Measurements from ENCODE around the gene RRP8.

RRP8 gene

GRCh38 chr11:6622261-6623171 is 19.1 kb upstream of the RRP8 start:
- no peak overlapping the region for H3K4me3 ChIP-seq (ENCODE audit: low read depth in 1 of 2, low read length in 2 of 2)
- H3K4me1 ChIP-seq (ENCODE audit: control insufficient read depth in 1 of 2, insufficient read depth in 2 of 2, low read length in 2 of 2) = peaks cover 12 to 15% of the 10 kb centered on the region in 2 donors
- no peaks in the 10 kb centered on the region for H3K9me3 ChIP-seq (ENCODE audit: control insufficient read depth in 1 of 2, low read length in 2 of 2)
- no peak overlapping the region for H3K27ac ChIP-seq (ENCODE audit: low read length)
- no peaks in the 10 kb centered on the region for H3K27me3 ChIP-seq (ENCODE audit: low read depth, low read length)
- peaks cover 32 to 54% of the 10 kb centered on the region in 2 donors for H3K36me3 ChIP-seq (ENCODE audit: control insufficient read depth in 1 of 2, insufficient read depth in 2 of 2, low read length in 2 of 2)

GRCh38 chr11:6621711-6622211 is 18.3 kb upstream of the RRP8 start:
- no peak overlapping the region for H3K4me3 ChIP-seq (ENCODE audit: low read depth in 1 of 2, low read length in 2 of 2)
- peaks cover 17% of the 10 kb centered on the region in 2 donors for H3K4me1 ChIP-seq (ENCODE audit: control insufficient read depth in 1 of 2, insufficient read depth in 2 of 2, low read length in 2 of 2)
- H3K9me3 ChIP-seq (ENCODE audit: control insufficient read depth in 1 of 2, low read length in 2 of 2) = no peaks in the 10 kb centered on the region
- peaks cover 29 to 52% of the 10 kb centered on the region in 2 donors for H3K36me3 ChIP-seq (ENCODE audit: control insufficient read depth in 1 of 2, insufficient read depth in 2 of 2, low read length in 2 of 2)
- no peak overlapping the region for H3K27ac ChIP-seq (ENCODE audit: low read length)
- H3K27me3 ChIP-seq (ENCODE audit: low read depth, low read length) = no peaks in the 10 kb centered on the region

GRCh38 chr11:6620636-6621035 is 17.2 kb upstream of the RRP8 start:
- Histone ChIP-seq H3K27me3 (ENCODE audit: low read depth, low read length) (no peaks in the 10 kb centered on the region), H3K4me1 (ENCODE audit: control insufficient read depth in 1 of 2, insufficient read depth in 2 of 2, low read length in 2 of 2) (peaks cover 17% of the 10 kb centered on the region in 2 donors), H3K4me3 (ENCODE audit: low read depth in 1 of 2, low read length in 2 of 2) (no peak overlapping the region), H3K9me3 (ENCODE audit: control insufficient read depth in 1 of 2, low read length in 2 of 2) (no peaks in the 10 kb centered on the region), H3K27ac (ENCODE audit: low read length) (no peak overlapping the region), H3K36me3 (ENCODE audit: control insufficient read depth in 1 of 2, insufficient read depth in 2 of 2, low read length in 2 of 2) (peaks cover 27 to 51% of the 10 kb centered on the region in 2 donors)

- Histone ChIP-seq H3K36me3 (ENCODE audit: control insufficient read depth in 1 of 2, insufficient read depth in 2 of 2, low read length in 2 of 2) (peaks cover 23 to 49% of the 10 kb centered on the region in 2 donors), H3K4me1 (ENCODE audit: control insufficient read depth in 1 of 2, insufficient read depth in 2 of 2, low read length in 2 of 2) (peaks cover 17% of the 10 kb centered on the region in 2 donors), H3K27me3 (ENCODE audit: low read depth, low read length) (no peaks in the 10 kb centered on the region), H3K9me3 (ENCODE audit: control insufficient read depth in 1 of 2, low read length in 2 of 2) (no peaks in the 10 kb centered on the region), H3K4me3 (ENCODE audit: low read depth in 1 of 2, low read length in 2 of 2) (peak within 1 kb of the TSS; percentile 84 to 93), H3K27ac (ENCODE audit: low read length) (peak within 1 kb of the TSS; percentile 97)
Measured at GRCh38 chr11:6619004-6619745, 15.8 kb upstream of the RRP8 start, which contains the start of gene TPP1. TSS of gene TPP1 (minus strand) at chr11:6619422. CDS start at chr11:6619400, 22 bp downstream.

GRCh38 chr11:6618117-6619003 is 14.9 kb upstream of the RRP8 start:
- peaks cover 23 to 41% of the 10 kb centered on the region in 2 donors for H3K36me3 ChIP-seq (ENCODE audit: control insufficient read depth in 1 of 2, insufficient read depth in 2 of 2, low read length in 2 of 2)
- H3K4me3 ChIP-seq (ENCODE audit: low read depth in 1 of 2, low read length in 2 of 2) = peak overlapping the region; percentile 84 to 93
- H3K9me3 ChIP-seq (ENCODE audit: control insufficient read depth in 1 of 2, low read length in 2 of 2) = no peaks in the 10 kb centered on the region
- peaks cover 19 to 20% of the 10 kb centered on the region in 2 donors for H3K4me1 ChIP-seq (ENCODE audit: control insufficient read depth in 1 of 2, insufficient read depth in 2 of 2, low read length in 2 of 2)
- H3K27me3 ChIP-seq (ENCODE audit: low read depth, low read length) = no peaks in the 10 kb centered on the region
- H3K27ac ChIP-seq (ENCODE audit: low read length) = peak overlapping the region; percentile 97

GRCh38 chr11:6617315-6617781 is 13.9 kb upstream of the RRP8 start:
- Histone ChIP-seq H3K9me3 (ENCODE audit: control insufficient read depth in 1 of 2, low read length in 2 of 2) (no peaks in the 10 kb centered on the region), H3K27me3 (ENCODE audit: low read depth, low read length) (no peaks in the 10 kb centered on the region), H3K4me1 (ENCODE audit: control insufficient read depth in 1 of 2, insufficient read depth in 2 of 2, low read length in 2 of 2) (peaks cover 24 to 25% of the 10 kb centered on the region in 2 donors), H3K36me3 (ENCODE audit: control insufficient read depth in 1 of 2, insufficient read depth in 2 of 2, low read length in 2 of 2) (peaks cover 23 to 31% of the 10 kb centered on the region in 2 donors), H3K27ac (ENCODE audit: low read length) (peak overlapping the region; percentile 97), H3K4me3 (ENCODE audit: low read depth in 1 of 2, low read length in 2 of 2) (peak overlapping the region; percentile 84 to 93)

- H3K27me3 ChIP-seq (ENCODE audit: low read depth, low read length) = no peaks in the 10 kb centered on the region
- no peak overlapping the region for H3K4me3 ChIP-seq (ENCODE audit: low read depth in 1 of 2, low read length in 2 of 2)
- no peak overlapping the region for H3K27ac ChIP-seq (ENCODE audit: low read length)
- peaks cover 24 to 25% of the 10 kb centered on the region in 2 donors for H3K4me1 ChIP-seq (ENCODE audit: control insufficient read depth in 1 of 2, insufficient read depth in 2 of 2, low read length in 2 of 2)
- no peaks in the 10 kb centered on the region for H3K9me3 ChIP-seq (ENCODE audit: control insufficient read depth in 1 of 2, low read length in 2 of 2)
- peaks cover 23 to 28% of the 10 kb centered on the region in 2 donors for H3K36me3 ChIP-seq (ENCODE audit: control insufficient read depth in 1 of 2, insufficient read depth in 2 of 2, low read length in 2 of 2)
Measured at GRCh38 chr11:6616596-6617250, 13.3 kb upstream of the RRP8 start.

- no peaks in the 10 kb centered on the region for H3K9me3 ChIP-seq (ENCODE audit: control insufficient read depth in 1 of 2, low read length in 2 of 2)
- peaks cover 23 to 31% of the 10 kb centered on the region in 2 donors for H3K36me3 ChIP-seq (ENCODE audit: control insufficient read depth in 1 of 2, insufficient read depth in 2 of 2, low read length in 2 of 2)
- no peak overlapping the region for H3K27ac ChIP-seq (ENCODE audit: low read length)
- peaks cover 26 to 29% of the 10 kb centered on the region in 2 donors for H3K4me1 ChIP-seq (ENCODE audit: control insufficient read depth in 1 of 2, insufficient read depth in 2 of 2, low read length in 2 of 2)
- no peak overlapping the region for H3K4me3 ChIP-seq (ENCODE audit: low read depth in 1 of 2, low read length in 2 of 2)
- no peaks in the 10 kb centered on the region for H3K27me3 ChIP-seq (ENCODE audit: low read depth, low read length)
Measured at GRCh38 chr11:6615882-6616585, 12.6 kb upstream of the RRP8 start.

GRCh38 chr11:6615046-6615445 is 11.6 kb upstream of the RRP8 start:
- Histone ChIP-seq H3K4me3 (ENCODE audit: low read depth in 1 of 2, low read length in 2 of 2) (no peak overlapping the region), H3K4me1 (ENCODE audit: control insufficient read depth in 1 of 2, insufficient read depth in 2 of 2, low read length in 2 of 2) (peaks cover 29 to 39% of the 10 kb centered on the region in 2 donors), H3K9me3 (ENCODE audit: control insufficient read depth in 1 of 2, low read length in 2 of 2) (no peaks in the 10 kb centered on the region), H3K27ac (ENCODE audit: low read length) (no peak overlapping the region), H3K36me3 (ENCODE audit: control insufficient read depth in 1 of 2, insufficient read depth in 2 of 2, low read length in 2 of 2) (peaks cover 33 to 41% of the 10 kb centered on the region in 2 donors), H3K27me3 (ENCODE audit: low read depth, low read length) (no peaks in the 10 kb centered on the region)

- no peak overlapping the region for H3K4me3 ChIP-seq (ENCODE audit: low read depth in 1 of 2, low read length in 2 of 2)
- no peaks in the 10 kb centered on the region for H3K9me3 ChIP-seq (ENCODE audit: control insufficient read depth in 1 of 2, low read length in 2 of 2)
- peaks cover 25 to 45% of the 10 kb centered on the region in 2 donors for H3K4me1 ChIP-seq (ENCODE audit: control insufficient read depth in 1 of 2, insufficient read depth in 2 of 2, low read length in 2 of 2)
- H3K27me3 ChIP-seq (ENCODE audit: low read depth, low read length) = no peaks in the 10 kb centered on the region
- no peak overlapping the region for H3K27ac ChIP-seq (ENCODE audit: low read length)
- H3K36me3 ChIP-seq (ENCODE audit: control insufficient read depth in 1 of 2, insufficient read depth in 2 of 2, low read length in 2 of 2) = peaks cover 39 to 47% of the 10 kb centered on the region in 2 donors
Measured at GRCh38 chr11:6614446-6614845, 11.0 kb upstream of the RRP8 start.

All from muscle layer of duodenum (tissue), 2 donors.